Right lobe of liver (tissue), 6 donors: Measurements from ENCODE around the gene CCNG1. TPM values are rescaled to one million over a fixed set of nuclear protein-coding genes. Genes with fewer than 3 reads are reported as not detected.

Experiments
- ATAC-seq, 4 donors: fragments of 200-7000 bp; cut with Tn5 transposase; one replicate each; pipeline ENCODE4 v1.9.1; 2020; ENCODE audit warnings: mild to moderate bottlenecking in 4 of 4, moderate library complexity in 4 of 4
- DNase-seq, 3 donors: peaks; one replicate each; pipeline ENCODE4 v3.0.0-alpha.2; 2020
- H3K27ac ChIP-seq, 3 donors: fragments of 200-600 bp; one replicate each; pipeline ENCODE4 v1.8.0; 2022
- H3K27me3 ChIP-seq, 2 donors: fragments of 200-600 bp; one replicate each; pipeline ENCODE4 v1.8.0; 2022
- H3K36me3 ChIP-seq, 4 donors: fragments of 200-600 bp; sonication (generic) in 1 of 4; one replicate each; pipeline versions ENCODE4 v1.5.1 to v1.8.0; 2017 to 2022; ENCODE audit warnings: control low read depth in 1 of 4
- H3K4me1 ChIP-seq, 4 donors: fragments of 200-600 bp; sonication (generic) in 1 of 4; one replicate each; pipeline versions ENCODE4 v1.5.1 to v1.8.0; 2017 to 2022; ENCODE audit warnings: control low read depth in 1 of 4
- H3K4me3 ChIP-seq, 3 donors: fragments of 200-600 bp; one replicate each; pipeline ENCODE4 v1.8.0; 2022
- H3K9me3 ChIP-seq, 4 donors: fragments of 200-600 bp; sonication (generic) in 1 of 4; one replicate each; pipeline versions ENCODE4 v1.5.1 to v1.8.0; 2017 to 2022; ENCODE audit warnings: control low read depth in 1 of 4
- CTCF ChIP-seq, 4 donors: fragments of 200-600 bp in 3 of 4; fragments of 450-650 bp in 1 of 4; IDR thresholded peaks; one replicate each; pipeline versions ENCODE4 v1.5.1 to v1.8.0; 2016 to 2022; ENCODE audit warnings: antibody characterized with exemption in 4 of 4, mild to moderate bottlenecking in 2 of 4
- POLR2A ChIP-seq: fragments of 450-650 bp; IDR thresholded peaks from one replicate; pipeline ENCODE4 v1.6.1; 2017; ENCODE audit warnings: antibody characterized with exemption, mild to moderate bottlenecking
- WGBS: methylation state at CpG from one replicate; pipeline ENCODE4 v1.1.6; 2018; ENCODE audit warnings: low coverage, low lambda C conversion rate; ENCODE audit not compliant: insufficient coverage; ENCODE audit errors: missing lambda C conversion rate; 5-methylcytosine and 5-hydroxymethylcytosine counted together
- intact Hi-C, 2 donors: fragments of 100-400 bp; cut with DNase I; formaldehyde crosslinking; loops; one replicate each; pipeline versions ENCODE4 v1.11.2 to v1.14.1; 2022
- total RNA-seq, 6 experiments: library from RNA; depleted of rRNA in 2 of 6; stranded (reverse); fragments of >200 nt in 2 of 6; fragmentation: NEBNext Ultra II Directional in 3 of 6; extraction: Animal tissue kit (Norgen Biotek cat#: 25700) in 3 of 6; gene quantifications; one replicate each; pipeline versions ENCODE4 v1.1.0 to v1.2.4, GENCODE V29; 2016 to 2023
- donor health status: DM: no; HTN: yes; CAD: no.
- donor health status: DM: no; HTN: no; CAD: no.
- donor health status: DM: no; HTN: no; CAD: no.
- donor health status: DM: no; HTN: yes; CAD: no.
- donor health status: DM: no; HTN: yes; CAD: no.

The CCNG1 gene
- total RNA-seq, 6 experiments from 2014 or later = 47.7 to 146 (median 80.1) TPM

GRCh38 chr5:163459462-163459818 is 22.0 kb downstream of the CCNG1 start:
- peak overlapping the region; percentile 66 to 89 (median 78) for H3K4me3 ChIP-seq
- intact Hi-C loops = no loop called here
- 0% methylated on average over 12 of the region's 12 CpGs for WGBS
- no peaks in the 10 kb centered on the region for H3K9me3 ChIP-seq
- TF ChIP-seq POLR2A = no peak
- no peak for TF ChIP-seq CTCF (IDR thresholded peaks at IDR 0.05)
- H3K27me3 ChIP-seq = no peaks in the 10 kb centered on the region
- H3K27ac ChIP-seq = peak overlapping the region; percentile 95 to 99 (median 96)
- peak in 2 of 4 donors; percentile 7 to 21 for ATAC-seq
- peaks cover 0 to 23% (median 3%) of the 10 kb centered on the region in 4 donors for H3K4me1 ChIP-seq
- H3K36me3 ChIP-seq = no peaks in the 10 kb centered on the region
- DNase-seq = no peak

- H3K4me3 ChIP-seq = peak within 1 kb of the TSS; percentile 66 to 89 (median 78)
- no peaks in the 10 kb centered on the region for H3K9me3 ChIP-seq
- peak; percentile 82 for TF ChIP-seq POLR2A
- TF ChIP-seq CTCF (IDR thresholded peaks at IDR 0.05) = peak in 3 of 4 donors; percentile 20 to 38 (median 35)
- H3K27me3 ChIP-seq = no peaks in the 10 kb centered on the region
- DNase-seq = peak; percentile 96 to 97 (median 96)
- peaks cover 0 to 23% (median 3%) of the 10 kb centered on the region in 4 donors for H3K4me1 ChIP-seq
- intact Hi-C loops = no loop called here
- peak; percentile 87 to 96 (median 91) for ATAC-seq
- WGBS = 0% methylated on average over 30 of the region's 59 CpGs
- H3K27ac ChIP-seq = peak within 1 kb of the TSS; percentile 95 to 99 (median 96)
- H3K36me3 ChIP-seq = no peaks in the 10 kb centered on the region
These were observed 22.6 kb downstream of the CCNG1 start, which contains the start of gene NUDCD2 for GRCh38 chr5:163459819-163460561. Gene NUDCD2 (minus strand): TSS chr5:163460102. CDS start chr5:163460050, 52 bp downstream.

GRCh38 chr5:163460562-163461171 is 23.3 kb downstream of the CCNG1 start, which contains the start of gene HMMR:
Gene HMMR (plus strand): TSS chr5:163460632. CDS start chr5:163460693, 61 bp downstream.
- WGBS = 0% methylated on average over 16 of the region's 23 CpGs

GRCh38 chr5:163463063-163463435 is 25.7 kb downstream of the CCNG1 start:
- intact Hi-C loops = no loop called here
- Histone ChIP-seq H3K27ac (no peak overlapping the region), H3K9me3 (no peaks in the 10 kb centered on the region), H3K27me3 (no peaks in the 10 kb centered on the region), H3K4me3 (no peak overlapping the region), H3K4me1 (peaks cover 0 to 16% (median 3%) of the 10 kb centered on the region in 4 donors), H3K36me3 (no peaks in the 10 kb centered on the region)
- ATAC-seq = no peak
- DNase-seq = no peak
- TF ChIP-seq POLR2A (no peak), CTCF (IDR thresholded peaks at IDR 0.05) (no peak)

More at GRCh38 chr5:163460562-163461171, 23.3 kb downstream of the CCNG1 start, which contains the start of gene HMMR:
- DNase-seq (no peak), ATAC-seq (no peak)
- Histone ChIP-seq H3K4me3 (peak within 1 kb of the TSS; percentile 66 to 89 (median 78)), H3K4me1 (peaks cover 0 to 23% (median 3%) of the 10 kb centered on the region in 4 donors), H3K27ac (peak within 1 kb of the TSS; percentile 95 to 99 (median 96)), H3K9me3 (no peaks in the 10 kb centered on the region), H3K36me3 (no peaks in the 10 kb centered on the region), H3K27me3 (no peaks in the 10 kb centered on the region)
- TF ChIP-seq CTCF (IDR thresholded peaks at IDR 0.05) = no peak
- no peak for TF ChIP-seq POLR2A
- intact Hi-C loops = no loop called here
